ENCODE results near the gene TNFSF9. TPM values are rescaled to one million over a fixed set of nuclear protein-coding genes. Genes with fewer than 3 reads are reported as not detected.

The TNFSF9 gene
- total RNA-seq, 2 experiments from 2014 or later: 3.0 to 3.1 TPM

Other genes starting within 250 kb of the TNFSF9 start
- gene ACER1, start 197.4 kb upstream of the TNFSF9 start, total RNA-seq: not detected
- 100 to 1,000 TPM; 169 to 175 TPM for gene CLPP, start 169.5 kb upstream of the TNFSF9 start, total RNA-seq
- 10 to 100 TPM; 34.9 to 40.1 TPM for gene ALKBH7, start 158.2 kb upstream of the TNFSF9 start, total RNA-seq
- gene PSPN, start 155.1 kb upstream of the TNFSF9 start, total RNA-seq: 1 to 10 TPM; 1.2 to 1.4 TPM
- gene GTF2F1, start 137.9 kb upstream of the TNFSF9 start, total RNA-seq: 10 to 100 TPM; 50.4 to 59.6 TPM
- gene KHSRP, start 106.2 kb upstream of the TNFSF9 start, total RNA-seq: 100 to 1,000 TPM; 366 to 370 TPM
- gene SLC25A41, start 97.3 kb upstream of the TNFSF9 start, total RNA-seq: not detected
- gene SLC25A23, start 71.2 kb upstream of the TNFSF9 start, total RNA-seq: 10 to 100 TPM; 11.9 to 12.1 TPM
- under 1 TPM; 0.58 to 0.70 TPM for gene CRB3, start 66.8 kb upstream of the TNFSF9 start, total RNA-seq
- gene DENND1C, start 49.2 kb upstream of the TNFSF9 start, total RNA-seq: 10 to 100 TPM; 58.2 to 61.2 TPM
- 10 to 100 TPM in 1 of 2 experiments, 1 to 10 TPM in 1; 9.6 to 10.6 TPM for gene TUBB4A, start 28.7 kb upstream of the TNFSF9 start, total RNA-seq
- gene CD70, start 60.1 kb downstream of the TNFSF9 start, total RNA-seq: 10 to 100 TPM; 24.6 to 26.2 TPM
- 10 to 100 TPM; 41.7 to 43.8 TPM for gene TNFSF14, start 139.1 kb downstream of the TNFSF9 start, total RNA-seq
- 1 to 10 TPM in 1 of 2 experiments, under 1 TPM in 1; 0.34 to 1.1 TPM for gene C3, start 189.6 kb downstream of the TNFSF9 start, total RNA-seq
- gene GPR108, start 206.6 kb downstream of the TNFSF9 start, total RNA-seq: 10 to 100 TPM; 58.2 to 64.8 TPM
- gene TRIP10, start 208.7 kb downstream of the TNFSF9 start, total RNA-seq: 10 to 100 TPM; 33.8 to 34.3 TPM
- gene SH2D3A, start 236.4 kb downstream of the TNFSF9 start, total RNA-seq: 10 to 100 TPM; 20.6 to 20.9 TPM
- gene VAV1, start 241.7 kb downstream of the TNFSF9 start, total RNA-seq: 10 to 100 TPM; 61.7 to 65.4 TPM